A549 (cell line): ENCODE results near the gene EMP3. TPM values are rescaled to one million over a fixed set of nuclear protein-coding genes. Genes with fewer than 3 reads are reported as not detected.

ENCODE experiments used
- BCL3 ChIP-seq: fragments of >200 bp; sonication (Bioruptor Twin); formaldehyde crosslinking; IDR thresholded peaks from 3 replicates; pipeline ENCODE4 v1.6.1; 2016
- BHLHE40 ChIP-seq: IDR thresholded peaks from 2 replicates; pipeline ENCODE4 v1.6.1; 2012; ENCODE audit warnings: low read depth, low read length, inconsistent platforms
- CBX2 ChIP-seq: fragments of 200-600 bp; sonication (generic); IDR thresholded peaks from 2 replicates; pipeline ENCODE4 v1.6.1; 2016; ENCODE audit warnings: low read depth, mild to moderate bottlenecking, borderline replicate concordance
- CBX8 ChIP-seq: fragments of 200-600 bp; sonication (generic); IDR thresholded peaks from 2 replicates; pipeline ENCODE4 v1.6.1; 2016
- CHD2 ChIP-seq: fragments of 150-350 bp; IDR thresholded peaks from 2 replicates; pipeline ENCODE4 v1.6.1; 2014; ENCODE audit warnings: low read length; ENCODE audit not compliant: partially characterized antibody
- E2F6 ChIP-seq: IDR thresholded peaks from 2 replicates; pipeline ENCODE4 v1.6.1; 2012; ENCODE audit warnings: low read depth, borderline replicate concordance
- EHF ChIP-seq: fragments of 250-450 bp; sonication (Bioruptor Pico); IDR thresholded peaks from 2 replicates; pipeline ENCODE4 v1.5.0; 2020; ENCODE audit warnings: mild to moderate bottlenecking
- EHMT2 ChIP-seq: fragments of 200-600 bp; sonication (generic); IDR thresholded peaks from 2 replicates; pipeline ENCODE4 v1.6.1; 2016; ENCODE audit warnings: antibody characterized with exemption, low read depth, mild to moderate bottlenecking, moderate library complexity
- ELK1 ChIP-seq: fragments of 150-350 bp; IDR thresholded peaks from 2 replicates; pipeline ENCODE4 v1.6.1; 2014; ENCODE audit warnings: low read depth, mild to moderate bottlenecking, low read length
- EP300 ChIP-seq, 2 experiments: fragments of >200 bp; sonication (Bioruptor Twin); formaldehyde crosslinking; IDR thresholded peaks; 2 replicates in 1 of 2; 3 replicates in 1 of 2; pipeline ENCODE4 v1.6.1; 2016 to 2017
- FOSB ChIP-seq: fragments of 250-450 bp; sonication (Bioruptor Pico); IDR thresholded peaks from 2 replicates; pipeline ENCODE4 v1.5.0; 2020; ENCODE audit warnings: mild to moderate bottlenecking, moderate library complexity
- FOSL2 ChIP-seq, 2 experiments: fragments of 450-650 bp in 1 of 2; fragments of >200 bp in 1 of 2; sonication (Bioruptor Twin) in 1 of 2; formaldehyde crosslinking; IDR thresholded peaks; 2 replicates each; pipeline versions ENCODE4 v1.5.0 to v1.6.1; 2016 to 2020; ENCODE audit warnings: mild to moderate bottlenecking in 1 of 2, moderate library complexity in 1 of 2
- FOXS1 ChIP-seq: fragments of 250-450 bp; sonication (Bioruptor Pico); IDR thresholded peaks from 2 replicates; pipeline ENCODE4 v1.5.0; 2020; ENCODE audit warnings: mild to moderate bottlenecking, moderate library complexity
- GATA3 ChIP-seq: IDR thresholded peaks from 2 replicates; pipeline ENCODE4 v1.6.1; 2012; ENCODE audit warnings: borderline replicate concordance
- HES2 ChIP-seq: fragments of >200 bp; sonication (Bioruptor Twin); formaldehyde crosslinking; IDR thresholded peaks from 2 replicates; pipeline ENCODE4 v1.6.1; 2016
- HOXA7 ChIP-seq: fragments of 250-450 bp; sonication (Bioruptor Pico); IDR thresholded peaks from 2 replicates; pipeline ENCODE4 v1.5.0; 2020; ENCODE audit warnings: mild to moderate bottlenecking, moderate library complexity
- HOXB13 ChIP-seq: fragments of 250-450 bp; sonication (Bioruptor Pico); IDR thresholded peaks from 2 replicates; pipeline ENCODE4 v1.5.0; 2020; ENCODE audit warnings: low read depth, mild to moderate bottlenecking, moderate library complexity
- JUN ChIP-seq, 2 experiments: fragments of >200 bp; sonication (Bioruptor Twin); formaldehyde crosslinking; IDR thresholded peaks; 2 replicates in 1 of 2; 3 replicates in 1 of 2; pipeline ENCODE4 v1.6.1; 2016 to 2017
- MAFK ChIP-seq: fragments of 450-650 bp; IDR thresholded peaks from 2 replicates; pipeline ENCODE4 v1.6.1; 2014; ENCODE audit not compliant: partially characterized antibody
- MAZ ChIP-seq: fragments of 150-350 bp; IDR thresholded peaks from 2 replicates; pipeline ENCODE4 v1.6.1; 2014; ENCODE audit warnings: antibody characterized with exemption, low read depth, low read length, borderline replicate concordance
- NPAS2 ChIP-seq: fragments of 250-450 bp; sonication (Bioruptor Pico); IDR thresholded peaks from 2 replicates; pipeline ENCODE4 v1.8.0; 2022; ENCODE audit warnings: mild to moderate bottlenecking, moderate library complexity, borderline replicate concordance
- NR3C1 ChIP-seq: fragments of >200 bp; sonication (Bioruptor Twin); formaldehyde crosslinking; IDR thresholded peaks from 3 replicates; pipeline ENCODE4 v1.6.1; 2017
- PBX3 ChIP-seq: IDR thresholded peaks from 2 replicates; pipeline ENCODE4 v1.6.1; 2012
- PHF8 ChIP-seq: fragments of 200-600 bp; sonication (generic); IDR thresholded peaks from 2 replicates; pipeline ENCODE4 v1.6.1; 2016; ENCODE audit warnings: low read depth, mild to moderate bottlenecking, antibody characterized with exemption, moderate library complexity, borderline replicate concordance
- POLR2A ChIP-seq: IDR thresholded peaks from 2 replicates; pipeline ENCODE4 v1.6.1; 2012; ENCODE audit warnings: mild to moderate bottlenecking, low read length
- POLR2AphosphoS2 ChIP-seq: conservative IDR thresholded peaks from 2 replicates; pipeline ENCODE4 v1.6.1; 2012; ENCODE audit warnings: low read length, improper control_type of control experiment, inconsistent platforms
- RARB ChIP-seq: fragments of 250-450 bp; sonication (Bioruptor Pico); IDR thresholded peaks from 2 replicates; pipeline ENCODE4 v1.8.0; 2021; ENCODE audit warnings: mild to moderate bottlenecking, moderate library complexity
- REST ChIP-seq: fragments of 200-600 bp; sonication (generic); IDR thresholded peaks from 2 replicates; pipeline ENCODE4 v1.6.1; 2016; ENCODE audit warnings: antibody characterized with exemption, mild to moderate bottlenecking, moderate library complexity
- RFX5 ChIP-seq: fragments of 450-650 bp; IDR thresholded peaks from 2 replicates; pipeline ENCODE4 v1.7.1; 2014; ENCODE audit warnings: antibody characterized with exemption, mild to moderate bottlenecking, moderate library complexity
- RNF2 ChIP-seq: fragments of 200-600 bp; sonication (generic); IDR thresholded peaks from 2 replicates; pipeline ENCODE4 v1.6.1; 2016; ENCODE audit warnings: low read depth, mild to moderate bottlenecking, antibody characterized with exemption, moderate library complexity, borderline replicate concordance
- SREBF2 ChIP-seq: fragments of 450-650 bp; IDR thresholded peaks from 2 replicates; pipeline ENCODE4 v1.6.1; 2014; ENCODE audit warnings: mild to moderate bottlenecking, moderate library complexity
- TFCP2L1 ChIP-seq: fragments of 250-450 bp; sonication (Bioruptor Pico); IDR thresholded peaks from 2 replicates; pipeline ENCODE4 v1.5.0; 2021; ENCODE audit warnings: mild to moderate bottlenecking
- ZSCAN20 ChIP-seq: fragments of 250-450 bp; sonication (Bioruptor Pico); IDR thresholded peaks from 2 replicates; pipeline ENCODE4 v1.8.0; 2022; ENCODE audit warnings: mild to moderate bottlenecking, moderate library complexity
- polyA plus RNA-seq, 4 experiments: library from polyadenylated mRNA; depleted of rRNA in 3 of 4; stranded (reverse); fragments of >200 nt; fragmentation: RNase III in 1 of 4; extraction: RNeasy Plus Mini Kit Qiagen cat#74134 plus additional on column Dnase treatment in 1 of 4; gene quantifications; 2 replicates in 3 of 4; 3 replicates in 1 of 4; pipeline ENCODE4 v1.2.3, GENCODE V29; 2011 to 2017

EMP3 gene
- polyA plus RNA-seq, 2 of the 4 experiments (the other 2 are of a cell fraction), result 147 to 580 TPM

- no peak for TF ChIP-seq BCL3
- no peak for TF ChIP-seq EP300 (IDR thresholded peaks at IDR 0.05)
- no peak for TF ChIP-seq MAZ
- no peak for TF ChIP-seq NPAS2
- no peak for TF ChIP-seq PBX3
- no peak for TF ChIP-seq ELK1
- TF ChIP-seq EHF (CRISPR knock-in tag), result no peak
- no peak for TF ChIP-seq FOSL2 (IDR thresholded peaks at IDR 0.05)
- TF ChIP-seq FOSL2 (CRISPR knock-in tag; IDR thresholded peaks at IDR 0.05), result no peak
- no peak for TF ChIP-seq CHD2
- TF ChIP-seq RNF2, result no peak
- no peak for TF ChIP-seq PHF8
- no peak for TF ChIP-seq FOXS1 (CRISPR knock-in tag)
- no peak for TF ChIP-seq BHLHE40
- TF ChIP-seq SREBF2, result no peak
- no peak for TF ChIP-seq POLR2A
- TF ChIP-seq ZSCAN20, result no peak
- no peak for TF ChIP-seq CBX8
- TF ChIP-seq MAFK, result no peak
- no peak for TF ChIP-seq REST
- TF ChIP-seq HOXB13 (CRISPR knock-in tag), result 0 out of 2 replicates have a peak, but pooled peaks have one; percentile 18
- TF ChIP-seq JUN (IDR thresholded peaks at IDR 0.05), result no peak; a peak in 1 of 5 replicates
- no peak for TF ChIP-seq NR3C1
- no peak for TF ChIP-seq POLR2AphosphoS2
- no peak for TF ChIP-seq RFX5
- TF ChIP-seq EHMT2, result no peak
- no peak for TF ChIP-seq CBX2
- TF ChIP-seq GATA3, result no peak
- peak; percentile 34; the same call in 1 of the 2 replicates for TF ChIP-seq E2F6
- no peak for TF ChIP-seq FOSB (CRISPR knock-in tag)
- no peak for TF ChIP-seq TFCP2L1 (CRISPR knock-in tag)
- TF ChIP-seq RARB (CRISPR knock-in tag), result no peak
- TF ChIP-seq HOXA7, result no peak
- no peak for TF ChIP-seq HES2
These were observed 34.4 kb upstream of the EMP3 start (continued) for GRCh38 chr19:48290771-48291488.
